CD4-positive, alpha-beta T cell treated with Interferon alpha-2 for 1 hour (primary cell): Measurements from ENCODE around the gene ASXL3.

Source experiments
- DNase-seq, 2 donors: peaks; one replicate each; pipeline ENCODE4 v3.0.0-alpha.2; 2020 to 2022

The ASXL3 gene

GRCh38 chr18:33577685-33578517, at the start of gene ASXL3:
TSS of gene ASXL3 (plus strand) at chr18:33578219. CDS start at chr18:33578632, 413 bp downstream.
- DNase-seq, result no peak

- no peak for DNase-seq
These were observed 45.0 kb upstream of the ASXL3 start for GRCh38 chr18:33532978-33533377.

DNA sequence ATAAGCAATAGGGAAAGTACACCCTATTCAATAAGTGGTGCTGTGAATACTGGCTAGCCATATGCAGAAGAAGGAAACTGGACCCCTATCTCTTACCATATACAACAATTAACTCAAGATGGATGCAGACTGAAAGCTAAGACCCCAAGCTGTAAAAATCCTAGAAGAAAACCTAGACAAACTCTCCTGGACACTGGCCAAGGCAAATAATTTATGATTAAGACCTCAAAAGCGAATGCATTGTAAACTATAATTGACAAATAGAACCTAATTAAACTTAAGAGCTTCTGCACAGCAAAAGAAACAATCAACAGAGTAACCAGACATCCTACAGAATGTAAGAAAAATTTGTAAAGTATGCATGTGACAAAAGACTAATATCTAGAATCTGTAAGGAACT, 41.1 kb upstream of the ASXL3 start:
- no peak for DNase-seq

- no peak for DNase-seq
These were observed 39.5 kb upstream of the ASXL3 start for GRCh38 chr18:33538418-33539042.

DNA sequence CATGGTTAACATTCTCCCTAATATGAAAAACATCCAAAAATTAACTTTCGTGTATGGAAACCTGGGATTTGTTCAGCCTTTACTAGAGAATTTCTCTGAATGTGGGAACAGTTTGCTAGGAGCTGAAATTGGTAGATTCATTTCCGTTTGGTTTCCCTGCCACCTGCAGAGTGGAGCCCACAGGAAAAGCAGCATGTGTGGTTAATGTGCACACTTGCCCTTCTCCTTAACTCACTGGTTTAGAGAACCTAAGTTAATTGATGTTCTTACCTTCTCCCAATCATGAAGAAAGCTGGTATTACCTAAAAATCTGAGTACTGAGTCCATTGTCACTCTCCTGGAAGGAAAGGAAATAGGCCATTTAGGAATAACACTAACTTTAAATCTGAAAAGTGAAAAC, 37.6 kb upstream of the ASXL3 start:
- no peak for DNase-seq

GRCh38 chr18:33541316-33541715, 36.7 kb upstream of the ASXL3 start:
- no peak for DNase-seq

- DNase-seq, result no peak
These were observed 21.2 kb upstream of the ASXL3 start for GRCh38 chr18:33556846-33557245.

DNA sequence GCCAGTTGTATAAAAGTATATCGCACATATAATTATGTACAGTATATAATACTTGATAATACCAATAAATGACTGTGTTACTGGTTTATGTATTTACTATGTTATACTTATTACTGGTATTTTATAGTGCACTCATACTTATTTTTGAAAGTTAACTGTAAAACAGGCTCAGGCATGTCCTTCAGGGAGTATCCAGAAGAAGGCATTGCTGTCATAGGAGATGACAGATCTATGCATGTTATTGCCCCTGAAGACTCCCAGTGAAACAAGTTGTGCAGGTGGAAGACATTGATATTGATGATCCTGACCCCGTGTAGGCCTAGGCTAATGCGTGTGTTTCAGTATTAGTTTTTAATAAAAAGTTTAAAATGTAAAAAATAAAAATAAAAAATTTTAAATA, 20.3 kb upstream of the ASXL3 start:
- DNase-seq, result no peak

DNA sequence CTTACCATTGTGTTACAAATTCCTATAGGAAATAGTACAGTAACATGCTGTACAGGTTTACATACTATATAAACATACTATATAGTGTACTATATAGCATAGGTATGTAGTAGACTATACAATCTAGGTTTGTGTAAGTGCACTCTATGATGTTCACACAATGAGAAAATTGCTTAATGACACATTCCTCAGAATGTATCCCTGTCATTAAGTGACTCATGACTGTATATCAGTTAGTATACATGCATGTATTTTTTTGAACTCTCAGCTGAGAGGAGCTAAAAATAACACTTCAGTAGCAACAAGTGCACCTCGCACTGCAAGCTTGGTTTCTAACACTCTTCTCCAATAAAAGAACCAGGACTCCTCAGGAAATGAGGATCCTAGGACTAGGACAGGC, 19.5 kb upstream of the ASXL3 start:
- no peak for DNase-seq

DNA sequence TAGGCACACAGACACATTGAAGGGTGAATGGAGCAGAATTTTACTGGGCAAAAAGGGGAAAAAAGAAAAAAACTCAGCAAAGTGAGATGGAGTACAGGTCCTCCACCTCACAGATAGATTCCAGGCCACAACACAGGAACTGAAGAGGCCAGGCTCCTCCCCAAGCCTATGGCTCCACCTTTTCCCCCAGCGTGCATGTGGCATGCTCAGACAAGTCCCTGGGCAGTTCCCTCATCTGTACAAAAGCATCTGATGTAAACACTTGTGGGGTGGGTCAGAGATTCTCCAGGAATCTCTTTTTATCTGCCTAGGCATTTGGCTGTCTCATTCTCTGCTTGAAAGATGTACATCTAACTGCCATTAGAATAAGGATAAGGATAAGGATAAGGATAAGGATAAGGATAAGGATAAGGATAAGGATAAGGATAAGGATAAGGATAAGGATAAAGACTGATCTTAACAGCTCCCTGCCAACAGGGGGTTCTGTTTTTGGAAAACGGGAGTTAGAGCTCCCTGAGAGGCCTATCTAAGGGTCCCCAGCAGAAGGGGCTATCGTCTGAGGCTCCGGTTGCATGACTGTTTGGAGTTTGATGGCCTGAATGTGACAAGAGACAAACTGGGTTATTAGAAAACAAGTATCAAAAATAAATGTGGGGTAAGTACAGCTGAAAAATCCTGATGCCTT, 17.2 kb upstream of the ASXL3 start:
- no peak for DNase-seq

DNA sequence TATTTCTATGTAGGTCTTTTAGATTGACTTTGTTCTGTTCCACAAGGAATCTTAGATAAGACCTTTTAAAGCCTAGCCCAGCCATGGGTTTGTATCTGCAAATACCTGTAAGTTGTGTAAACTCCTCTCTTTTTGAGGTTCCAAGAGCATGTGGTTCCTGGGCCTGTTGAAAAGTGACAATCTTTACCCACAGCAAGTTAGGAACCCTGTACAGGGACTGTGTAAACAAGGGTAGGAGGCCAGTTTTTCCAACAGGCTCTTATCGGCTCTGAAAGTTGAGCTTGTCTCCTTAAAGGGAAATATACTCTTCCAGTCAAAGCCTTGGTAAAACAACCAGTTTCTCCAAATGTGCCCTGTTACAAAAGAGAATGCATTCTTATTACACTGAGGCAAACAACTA, 15.3 kb upstream of the ASXL3 start:
- no peak for DNase-seq

GRCh38 chr18:33567705-33568104, 10.3 kb upstream of the ASXL3 start:
- no peak for DNase-seq

GRCh38 chr18:33571998-33572787, 5.8 kb upstream of the ASXL3 start:
- DNase-seq, result no peak

DNA sequence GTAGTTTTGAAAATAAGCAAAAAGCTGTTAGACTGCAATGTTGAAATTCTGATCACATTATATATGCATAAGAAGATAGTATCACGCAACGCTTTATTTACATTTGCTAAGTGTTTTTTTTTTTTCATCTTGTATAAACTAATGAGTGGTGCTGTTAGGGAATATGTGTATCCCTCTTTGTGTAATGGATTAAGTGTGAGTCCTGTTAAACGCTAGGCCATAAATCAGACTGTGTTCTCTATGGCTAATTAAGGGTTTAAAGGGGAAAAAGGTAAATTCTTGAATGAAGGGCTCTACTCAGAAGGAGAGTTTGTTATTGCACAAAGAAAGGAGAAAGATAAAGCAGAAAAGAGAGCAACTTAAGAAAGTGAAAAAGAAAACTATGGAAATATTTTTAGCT, 4.8 kb upstream of the ASXL3 start:
- no peak for DNase-seq

- DNase-seq, result no peak
These were observed 2.6 kb upstream of the ASXL3 start for GRCh38 chr18:33575451-33575850.

DNA sequence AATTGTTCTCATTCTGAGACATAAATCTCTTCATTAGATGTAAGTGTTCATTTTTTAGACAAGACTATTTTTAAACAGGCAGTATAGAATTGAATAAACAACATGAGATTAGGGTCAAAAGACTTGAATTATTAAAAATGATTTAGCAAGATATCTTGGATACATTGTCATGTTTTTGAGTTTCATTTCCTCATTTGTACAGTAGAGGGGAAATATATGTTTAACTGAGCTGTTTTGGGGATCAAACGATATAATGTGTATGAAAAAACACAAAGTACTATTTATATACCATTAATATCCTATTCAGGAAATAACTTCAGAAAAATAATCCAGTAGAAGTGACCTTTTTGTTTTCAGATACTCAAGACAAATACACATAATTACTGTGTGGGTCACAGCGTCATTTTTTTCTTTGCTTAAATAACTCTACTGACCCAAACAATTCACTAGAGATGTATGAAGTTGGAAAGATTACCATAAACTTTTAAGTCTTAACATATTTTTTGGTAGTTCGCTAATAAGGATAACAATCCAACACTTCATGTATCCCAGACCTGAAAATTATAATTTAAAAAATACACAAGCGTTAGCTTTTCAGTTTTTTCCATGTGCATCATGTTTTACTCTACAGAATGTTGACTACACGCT, 896 bp upstream of the ASXL3 start:
- DNase-seq, result no peak

DNA sequence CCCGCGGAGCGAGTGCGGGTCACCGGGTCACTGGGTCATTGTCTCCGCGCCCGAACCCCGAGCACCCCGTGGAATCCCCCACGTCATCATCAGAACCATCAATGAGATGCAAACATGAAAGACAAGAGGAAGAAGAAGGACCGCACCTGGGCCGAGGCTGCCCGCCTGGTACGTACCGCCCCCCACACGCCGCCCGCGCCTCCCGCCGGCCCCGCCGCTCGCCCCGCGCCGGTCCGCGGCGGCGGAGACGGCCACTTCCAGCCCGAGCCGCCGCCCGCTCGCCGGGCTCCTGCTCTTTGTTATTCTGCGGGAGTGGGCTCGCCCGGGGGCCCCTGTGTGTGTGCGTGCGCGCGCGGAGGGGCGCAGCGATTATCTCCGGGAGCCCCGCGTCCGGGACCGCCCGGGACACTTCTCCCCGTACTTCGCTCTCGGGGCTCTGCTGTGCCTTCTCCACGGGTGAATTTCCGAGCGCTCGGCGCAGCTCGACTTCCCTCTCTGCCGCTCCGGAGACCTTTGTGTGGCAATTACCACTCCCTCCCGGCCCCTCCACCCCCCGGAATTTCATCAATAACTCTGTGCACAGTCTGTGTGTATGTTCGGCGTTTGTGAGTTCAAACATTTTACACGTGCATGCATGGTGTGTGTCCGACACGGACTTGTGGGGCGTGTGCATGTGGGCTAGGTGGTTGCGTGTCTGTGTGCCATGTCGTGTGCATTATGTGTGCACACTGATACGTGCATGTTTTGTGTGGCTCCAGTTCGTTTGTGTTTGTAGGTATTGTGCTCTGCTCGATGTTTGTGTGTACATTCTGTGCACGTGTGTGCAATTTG, 714 bp downstream of the ASXL3 start:
- DNase-seq, result no peak

- DNase-seq, result no peak
These were observed 1.6 kb downstream of the ASXL3 start for GRCh38 chr18:33579349-33580215.

GRCh38 chr18:33580546-33580945, 2.5 kb downstream of the ASXL3 start:
- no peak for DNase-seq

GRCh38 chr18:33581856-33582255, 3.8 kb downstream of the ASXL3 start:
- no peak for DNase-seq

DNA sequence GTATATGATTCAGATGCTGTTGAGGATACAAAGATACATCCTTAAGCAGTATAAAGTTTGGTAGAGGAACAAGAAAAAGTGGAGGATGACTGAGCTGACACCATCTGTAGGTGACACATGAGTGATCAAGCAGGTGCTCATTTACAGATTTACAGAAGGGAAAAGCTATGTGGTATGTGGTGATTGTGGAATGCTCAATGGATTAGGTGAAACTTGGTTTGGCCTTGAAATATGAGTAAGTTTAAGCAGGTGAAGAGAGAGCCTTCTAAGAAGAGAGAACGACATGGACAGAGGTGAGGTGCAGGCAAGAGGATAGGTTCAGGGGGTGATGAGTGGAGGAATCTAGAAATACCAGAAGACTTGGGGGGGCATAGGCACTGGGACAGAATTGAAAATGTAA, 5.9 kb downstream of the ASXL3 start:
- no peak for DNase-seq
